ENCODE data around the gene GPR82. TPM values are rescaled to one million over a fixed set of nuclear protein-coding genes. Genes with fewer than 3 reads are reported as not detected.

The GPR82 gene
- total RNA-seq, 1 experiment from 2014 or later, result not detected

GRCh38 chrX:41705042-41705441, 18.9 kb upstream of the GPR82 start:
- RAD21 ChIA-PET (ENCODE audit: low non-redundant PET in 1 of 2, low total read pairs in 2 of 2, uncharacterized antibody in 2 of 2, unreplicated experiment in 2 of 2), result no interaction called here
- no peak overlapping the region for H3K9ac ChIP-seq (ENCODE audit: low read length)
- H3K9me2 ChIP-seq (ENCODE audit: insufficient read depth), result no peaks in the 10 kb centered on the region
- H3K27me3 ChIP-seq (ENCODE audit: insufficient read depth, low read length), result no peaks in the 10 kb centered on the region
- no peaks in the 10 kb centered on the region for H3K9me3 ChIP-seq (ENCODE audit: control insufficient read depth in 1 of 2, insufficient read depth in 1 of 2, low read depth in 1 of 2, low read length in 2 of 2)
- ATAC-seq, result no peak
- H3K4me3 ChIP-seq (replicated peaks in 1 of 2; ENCODE audit: low read depth in 1 of 2, low read length in 2 of 2), result no peak overlapping the region
- H3K4me2 ChIP-seq (ENCODE audit: low read length), result no peak overlapping the region
- H2AFZ ChIP-seq (ENCODE audit: low read depth, low read length, poor library complexity, severe bottlenecking), result no peak overlapping the region
- TF ChIP-seq CEBPB (IDR thresholded peaks at IDR 0.05; ENCODE audit: low read depth) (no peak), EZH2 (IDR thresholded peaks at IDR 0.05) (no peak), CBX3 (IDR thresholded peaks at IDR 0.05; ENCODE audit: low read depth) (no peak), REST (IDR thresholded peaks at IDR 0.05; ENCODE audit: low read depth) (no peak), SRF (IDR thresholded peaks at IDR 0.05; ENCODE audit: low read depth) (no peak), POLR2A (IDR thresholded peaks at IDR 0.05; ENCODE audit: borderline replicate concordance, extremely low read depth, insufficient read depth, insufficient read length) (no peak), EZH2phosphoT487 (IDR thresholded peaks at IDR 0.05; ENCODE audit: borderline replicate concordance) (no peak), JUND (IDR thresholded peaks at IDR 0.05) (no peak), CTCF (IDR thresholded peaks at IDR 0.05 in 2 of 3, conservative IDR thresholded peaks at IDR 0.05 in 1 of 3; ENCODE audit: borderline replicate concordance in 1 of 3, insufficient read depth in 1 of 3, low read depth in 2 of 3, low read length in 2 of 3) (no peak), YY1 (IDR thresholded peaks at IDR 0.05; ENCODE audit: extremely low read depth, insufficient replicate concordance, low read depth, low read length) (no peak), ATF3 (IDR thresholded peaks at IDR 0.05) (no peak), SIN3A (IDR thresholded peaks at IDR 0.05; ENCODE audit: low read depth) (no peak), ELF1 (IDR thresholded peaks at IDR 0.05; ENCODE audit: borderline replicate concordance, low read depth) (no peak), SP1 (IDR thresholded peaks at IDR 0.05; ENCODE audit: low read depth) (no peak), ZFX (IDR thresholded peaks at IDR 0.05) (no peak), FOSL1 (IDR thresholded peaks at IDR 0.05; ENCODE audit: low read depth) (no peak), MAX (IDR thresholded peaks at IDR 0.05) (no peak), RAD21 (IDR thresholded peaks at IDR 0.05; ENCODE audit: low read depth) (no peak)
- H4K20me1 ChIP-seq (ENCODE audit: insufficient read depth), result no peaks in the 10 kb centered on the region
- BruUV-seq (replicated peaks), result no TSS peak
- DNase-seq (ENCODE audit: low read depth, low spot score), result no peak
- intact Hi-C loops (cut with micrococcal nuclease), result no loop called here
- no peaks in the 10 kb centered on the region for H3K36me3 ChIP-seq (ENCODE audit: control insufficient read depth in 1 of 2, insufficient read depth in 2 of 2, low read length in 2 of 2)
- CTCF ChIA-PET, result no interaction called here
- no peak overlapping the region for H3K27ac ChIP-seq (ENCODE audit: low read depth, low read length)
- no peaks in the 10 kb centered on the region for H3K4me1 ChIP-seq (ENCODE audit: control insufficient read depth in 1 of 2, insufficient read depth in 2 of 2, low read length in 2 of 2)
- no peaks in the 10 kb centered on the region for H3K79me2 ChIP-seq (ENCODE audit: insufficient read depth, low read length)
- POLR2A ChIA-PET, result no interaction called here
